ENCODE data around the gene KLHL41.

The KLHL41 gene

GRCh38 chr2:169573974-169574299 lies 64.4 kb downstream of the KLHL41 start:
- no peak for TF ChIP-seq SIN3A (IDR thresholded peaks at IDR 0.05; ENCODE audit: borderline replicate concordance, insufficient read depth, low read length)
- TF ChIP-seq FOXP2 (optimal IDR thresholded peaks at IDR 0.05; ENCODE audit: borderline replicate concordance, extremely low read depth, extremely low read length, insufficient read depth) = no peak
- TF ChIP-seq REST (IDR thresholded peaks at IDR 0.05; ENCODE audit: insufficient read depth in 1 of 2, low read depth in 2 of 2, low read length in 2 of 2) = no peak
- no peak for TF ChIP-seq TAF1 (IDR thresholded peaks at IDR 0.05; ENCODE audit: borderline replicate concordance, insufficient read depth, low read length)
- no peak for TF ChIP-seq POLR2AphosphoS5 (IDR thresholded peaks at IDR 0.05; ENCODE audit: low read depth, low read length)

Measured in PFSK-1 (cell line).